ENCODE data around the gene F12. TPM values are rescaled to one million over a fixed set of nuclear protein-coding genes. Genes with fewer than 3 reads are reported as not detected.

Gene F12
- total RNA-seq, 1 experiment from 2014 or later = 13.4 TPM

GRCh38 chr5:177388521-177389052 lies 20.8 kb downstream of the F12 start:
- intact Hi-C loops (cut with micrococcal nuclease; ENCODE audit: unreplicated experiment) = no loop called here
- Histone ChIP-seq H3K4me3 (ENCODE audit: low read depth in 2 of 2, low read length in 2 of 2) (no peak overlapping the region), H3K9me3 (ENCODE audit: control insufficient read depth, insufficient read depth, low read depth, low read length) (no peaks in the 10 kb centered on the region), H3K36me3 (ENCODE audit: control insufficient read depth, insufficient read depth, low read length) (no peaks in the 10 kb centered on the region), H3K27me3 (ENCODE audit: control insufficient read depth, insufficient read depth, low read length) (no peaks in the 10 kb centered on the region), H3K27ac (ENCODE audit: low read length) (no peak overlapping the region), H3K4me1 (ENCODE audit: control insufficient read depth, insufficient read depth, low read length) (peaks cover 3% of the 10 kb centered on the region; the same call in 1 of the 2 replicates)
- DNase-seq (ENCODE audit: low read depth, low spot score) = no peak
- no peak for ATAC-seq
- POLR2A ChIA-PET = no interaction called here
- in situ Hi-C loops (cut with HindIII; ENCODE audit: low pct_unique_long_range_greater_than_20kb, low sequenced_read_pairs) = no loop called here
- no TSS peak for BruUV-seq (replicated peaks)
- CTCF ChIA-PET = interaction anchor here (1.8 to 2.3 kb wide), 2 partner anchors 18 to 66 kb away, joined by 6 to 10 read pairs; no protein-coding TSS in a partner anchor
- no peak for TF ChIP-seq REST (IDR thresholded peaks at IDR 0.05; ENCODE audit: insufficient read depth in 1 of 2, low read depth in 2 of 2, low read length in 1 of 2)
- TF ChIP-seq CTCF (IDR thresholded peaks at IDR 0.05) = no peak
- no peak for TF ChIP-seq SIN3A (IDR thresholded peaks at IDR 0.05; ENCODE audit: borderline replicate concordance, insufficient read depth, low read depth, low read length)
- TF ChIP-seq TCF7L2 (IDR thresholded peaks at IDR 0.05; ENCODE audit: low read depth, low read length) = no peak
- TF ChIP-seq POLR2AphosphoS5 (IDR thresholded peaks at IDR 0.05; ENCODE audit: low read depth, low read length) = no peak

- CTCF ChIA-PET = interaction anchor here (0.7 kb wide), 1 partner anchor 16 kb away, joined by 3 read pairs; no protein-coding TSS in a partner anchor
- peaks cover 3% of the 10 kb centered on the region; the same call in 1 of the 2 replicates for H3K4me1 ChIP-seq (ENCODE audit: control insufficient read depth, insufficient read depth, low read length)
- no peaks in the 10 kb centered on the region for H3K27me3 ChIP-seq (ENCODE audit: control insufficient read depth, insufficient read depth, low read length)
- H3K27ac ChIP-seq (ENCODE audit: low read length) = no peak overlapping the region
- no peaks in the 10 kb centered on the region for H3K9me3 ChIP-seq (ENCODE audit: control insufficient read depth, insufficient read depth, low read depth, low read length)
- no peak overlapping the region for H3K4me3 ChIP-seq (ENCODE audit: low read depth in 2 of 2, low read length in 2 of 2)
- in situ Hi-C loops (cut with HindIII; ENCODE audit: low pct_unique_long_range_greater_than_20kb, low sequenced_read_pairs) = no loop called here
- intact Hi-C loops (cut with micrococcal nuclease; ENCODE audit: unreplicated experiment) = no loop called here
- no TSS peak for BruUV-seq (replicated peaks)
- DNase-seq (ENCODE audit: low read depth, low spot score) = no peak
- POLR2A ChIA-PET = no interaction called here
- TF ChIP-seq TCF7L2 (IDR thresholded peaks at IDR 0.05; ENCODE audit: low read depth, low read length) = no peak
- TF ChIP-seq SIN3A (IDR thresholded peaks at IDR 0.05; ENCODE audit: borderline replicate concordance, insufficient read depth, low read depth, low read length) = no peak
- TF ChIP-seq POLR2AphosphoS5 (IDR thresholded peaks at IDR 0.05; ENCODE audit: low read depth, low read length) = no peak
- no peak for ATAC-seq
- no peaks in the 10 kb centered on the region for H3K36me3 ChIP-seq (ENCODE audit: control insufficient read depth, insufficient read depth, low read length)
These were observed 22.0 kb downstream of the F12 start for GRCh38 chr5:177387405-177387804.

GRCh38 chr5:177386542-177386941 lies 22.8 kb downstream of the F12 start:
- H3K27ac ChIP-seq (ENCODE audit: low read length) = no peak overlapping the region
- ATAC-seq (no peak), DNase-seq (ENCODE audit: low read depth, low spot score) (no peak)
- no peaks in the 10 kb centered on the region for H3K27me3 ChIP-seq (ENCODE audit: control insufficient read depth, insufficient read depth, low read length)
- H3K36me3 ChIP-seq (ENCODE audit: control insufficient read depth, insufficient read depth, low read length) = no peaks in the 10 kb centered on the region
- TF ChIP-seq TCF7L2 (IDR thresholded peaks at IDR 0.05; ENCODE audit: low read depth, low read length) (no peak), CTCF (IDR thresholded peaks at IDR 0.05) (no peak), REST (IDR thresholded peaks at IDR 0.05; ENCODE audit: insufficient read depth in 1 of 2, low read depth in 2 of 2, low read length in 1 of 2) (no peak), POLR2AphosphoS5 (IDR thresholded peaks at IDR 0.05; ENCODE audit: low read depth, low read length) (no peak), SIN3A (IDR thresholded peaks at IDR 0.05; ENCODE audit: borderline replicate concordance, insufficient read depth, low read depth, low read length) (no peak)
- no peaks in the 10 kb centered on the region for H3K9me3 ChIP-seq (ENCODE audit: control insufficient read depth, insufficient read depth, low read depth, low read length)
- intact Hi-C loops (cut with micrococcal nuclease; ENCODE audit: unreplicated experiment) (no loop called here), in situ Hi-C loops (cut with HindIII; ENCODE audit: low pct_unique_long_range_greater_than_20kb, low sequenced_read_pairs) (no loop called here)
- CTCF ChIA-PET = no interaction called here
- H3K4me3 ChIP-seq (ENCODE audit: low read depth in 2 of 2, low read length in 2 of 2) = no peak overlapping the region
- POLR2A ChIA-PET = no interaction called here
- BruUV-seq (replicated peaks) = no TSS peak
- H3K4me1 ChIP-seq (ENCODE audit: control insufficient read depth, insufficient read depth, low read length) = peaks cover 3% of the 10 kb centered on the region; the same call in 1 of the 2 replicates

All from Panc1 (cell line).